Measurements from ENCODE around the gene NDUFB4. TPM values are rescaled to one million over a fixed set of nuclear protein-coding genes. Genes with fewer than 3 reads are reported as not detected.

The NDUFB4 gene
- total RNA-seq, 6 experiments from 2014 or later = 69.3 to 98.9 (median 77.5) TPM

DNA sequence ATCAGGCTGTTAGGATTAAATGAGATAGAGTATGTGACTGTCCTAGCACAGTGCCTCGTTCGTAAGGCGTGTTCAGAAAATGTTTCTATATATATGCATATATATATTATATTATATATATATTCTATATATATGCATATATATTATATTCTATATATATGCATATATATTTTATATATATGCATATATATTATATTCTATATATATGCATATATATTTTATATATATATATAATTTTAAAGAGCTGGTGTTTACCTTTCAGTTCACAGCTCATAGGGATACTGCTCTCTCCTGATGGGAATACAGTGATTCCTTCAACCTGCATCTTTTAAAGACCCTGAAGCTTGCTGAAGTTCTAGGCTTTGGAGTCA, 702 bp downstream of the NDUFB4 start:
- peak overlapping the region; percentile 94 to 95 (median 95) for H3K27ac ChIP-seq
- TF ChIP-seq, protein P1, sequence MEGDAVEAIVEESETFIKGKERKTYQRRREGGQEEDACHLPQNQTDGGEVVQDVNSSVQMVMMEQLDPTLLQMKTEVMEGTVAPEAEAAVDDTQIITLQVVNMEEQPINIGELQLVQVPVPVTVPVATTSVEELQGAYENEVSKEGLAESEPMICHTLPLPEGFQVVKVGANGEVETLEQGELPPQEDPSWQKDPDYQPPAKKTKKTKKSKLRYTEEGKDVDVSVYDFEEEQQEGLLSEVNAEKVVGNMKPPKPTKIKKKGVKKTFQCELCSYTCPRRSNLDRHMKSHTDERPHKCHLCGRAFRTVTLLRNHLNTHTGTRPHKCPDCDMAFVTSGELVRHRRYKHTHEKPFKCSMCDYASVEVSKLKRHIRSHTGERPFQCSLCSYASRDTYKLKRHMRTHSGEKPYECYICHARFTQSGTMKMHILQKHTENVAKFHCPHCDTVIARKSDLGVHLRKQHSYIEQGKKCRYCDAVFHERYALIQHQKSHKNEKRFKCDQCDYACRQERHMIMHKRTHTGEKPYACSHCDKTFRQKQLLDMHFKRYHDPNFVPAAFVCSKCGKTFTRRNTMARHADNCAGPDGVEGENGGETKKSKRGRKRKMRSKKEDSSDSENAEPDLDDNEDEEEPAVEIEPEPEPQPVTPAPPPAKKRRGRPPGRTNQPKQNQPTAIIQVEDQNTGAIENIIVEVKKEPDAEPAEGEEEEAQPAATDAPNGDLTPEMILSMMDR (IDR thresholded peaks at IDR 0.05) = no peak
- TF ChIP-seq POLR2A (IDR thresholded peaks at IDR 0.05) = no peak
- H3K27me3 ChIP-seq = no peaks in the 10 kb centered on the region
- DNase-seq = no peak
- H3K36me3 ChIP-seq = peaks cover 0 to 30% (median 6%) of the 10 kb centered on the region in 4 donors
- ATAC-seq = no peak
- H3K4me1 ChIP-seq = peaks cover 0 to 24% (median 0%) of the 10 kb centered on the region in 4 donors
- intact Hi-C loops (cut with DNase I) = no loop called here
- no peaks in the 10 kb centered on the region for H3K9me3 ChIP-seq
- peak overlapping the region; percentile 81 to 84 (median 81) for H3K4me3 ChIP-seq
- 27% methylated on average over 3 of the region's 3 CpGs for WGBS (ENCODE audit: insufficient coverage, low coverage, low lambda C conversion rate, missing lambda C conversion rate)

DNA sequence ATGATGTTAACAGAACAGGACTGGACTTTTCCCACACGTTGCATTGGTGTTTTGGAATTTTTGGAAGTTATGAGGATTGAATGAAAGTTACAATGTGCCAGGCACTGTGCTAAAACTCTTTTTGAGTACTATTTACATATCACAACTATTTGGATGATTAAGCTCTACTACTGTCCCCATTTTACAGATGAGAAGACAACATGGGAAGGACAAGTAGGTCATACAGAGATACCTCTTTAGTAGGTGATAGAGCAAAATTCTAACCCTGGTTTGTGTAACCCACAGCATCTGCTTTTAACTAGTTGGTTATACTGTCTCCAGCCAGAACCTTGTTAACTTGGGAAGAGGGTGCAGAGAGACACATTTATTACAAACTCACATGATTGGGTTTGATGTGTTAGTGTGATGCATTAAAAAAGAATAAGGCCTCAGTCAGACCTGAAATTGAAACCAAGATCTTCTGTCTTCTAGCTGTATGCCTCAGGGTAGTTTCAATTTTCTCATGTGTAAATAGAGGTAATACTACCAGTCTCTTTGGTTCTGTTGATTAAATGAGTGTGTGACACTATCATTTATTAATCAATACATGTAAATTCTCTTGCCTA, 1.4 kb downstream of the NDUFB4 start:
- no peak for ATAC-seq
- Histone ChIP-seq H3K4me1 (peaks cover 0 to 24% (median 0%) of the 10 kb centered on the region in 4 donors), H3K9me3 (no peaks in the 10 kb centered on the region), H3K4me3 (peak overlapping the region; percentile 81 to 84 (median 81)), H3K36me3 (peaks cover 0 to 37% (median 7%) of the 10 kb centered on the region in 4 donors), H3K27ac (peak overlapping the region in 1 of 3 donors; percentile 11), H3K27me3 (no peaks in the 10 kb centered on the region)
- TF ChIP-seq, protein P1 (IDR thresholded peaks at IDR 0.05) = no peak
- TF ChIP-seq POLR2A (IDR thresholded peaks at IDR 0.05) = no peak
- intact Hi-C loops (cut with DNase I) = no loop called here
- 9% methylated on average over 1 of the region's 1 CpG for WGBS (ENCODE audit: insufficient coverage, low coverage, low lambda C conversion rate, missing lambda C conversion rate)
- DNase-seq = no peak

DNA sequence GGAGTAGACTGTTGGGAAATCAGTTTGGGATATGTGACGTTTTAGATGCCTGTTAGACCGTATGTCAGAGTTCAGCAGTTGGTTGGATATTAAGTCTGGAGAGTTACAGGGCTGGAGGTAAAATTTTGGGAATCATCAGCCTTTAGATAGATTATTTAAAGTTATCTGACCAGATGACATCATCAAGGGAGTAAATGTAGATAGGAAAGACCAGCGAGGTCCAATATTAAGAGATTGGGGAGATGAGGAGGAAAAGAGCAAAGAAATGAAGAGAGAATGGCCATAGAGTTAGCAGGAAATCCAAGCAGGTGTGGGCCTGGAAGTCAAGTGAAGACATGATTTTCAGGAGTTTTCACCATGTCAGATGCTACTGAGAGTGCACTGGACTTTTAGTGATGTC, 3.1 kb downstream of the NDUFB4 start:
- no peak overlapping the region for H3K4me3 ChIP-seq
- H3K9me3 ChIP-seq = no peaks in the 10 kb centered on the region
- 57% methylated on average over 3 of the region's 3 CpGs for WGBS (ENCODE audit: insufficient coverage, low coverage, low lambda C conversion rate, missing lambda C conversion rate)
- no peaks in the 10 kb centered on the region for H3K27me3 ChIP-seq
- TF ChIP-seq POLR2A (IDR thresholded peaks at IDR 0.05) = no peak
- TF ChIP-seq, protein P1 (IDR thresholded peaks at IDR 0.05) = no peak
- intact Hi-C loops (cut with DNase I) = no loop called here
- DNase-seq (no peak), ATAC-seq (no peak)
- peaks cover 0 to 39% (median 7%) of the 10 kb centered on the region in 4 donors for H3K36me3 ChIP-seq
- peaks cover 0 to 24% (median 0%) of the 10 kb centered on the region in 4 donors for H3K4me1 ChIP-seq
- no peak overlapping the region for H3K27ac ChIP-seq

DNA sequence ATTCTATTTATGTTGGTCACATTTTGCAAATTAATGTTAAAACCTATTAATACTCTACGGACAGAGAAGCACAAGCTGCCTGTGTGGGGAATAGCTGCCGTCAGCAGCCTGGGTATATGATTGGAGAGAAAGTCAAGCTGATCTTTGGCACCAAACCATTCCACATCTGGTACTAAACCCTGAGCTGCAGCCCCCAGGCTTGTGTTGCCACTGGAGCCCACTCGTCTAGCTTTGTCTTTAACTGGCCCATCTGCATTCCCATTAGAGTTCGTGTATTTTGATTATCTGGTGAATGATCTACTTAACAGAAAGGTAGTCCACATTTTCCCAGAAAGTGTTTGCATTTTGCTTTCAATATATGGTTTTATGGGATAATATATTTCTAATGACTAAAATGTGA, 5.4 kb downstream of the NDUFB4 start:
- no peak for ATAC-seq
- TF ChIP-seq POLR2A (IDR thresholded peaks at IDR 0.05) = no peak
- TF ChIP-seq, protein P1 (IDR thresholded peaks at IDR 0.05) = no peak
- no peaks in the 10 kb centered on the region for H3K27me3 ChIP-seq
- no peak for DNase-seq
- peaks cover 0 to 39% (median 7%) of the 10 kb centered on the region in 4 donors for H3K36me3 ChIP-seq
- no peaks in the 10 kb centered on the region for H3K9me3 ChIP-seq
- H3K4me3 ChIP-seq = no peak overlapping the region
- H3K27ac ChIP-seq = no peak overlapping the region
- 66% methylated on average over 4 of the region's 4 CpGs for WGBS (ENCODE audit: insufficient coverage, low coverage, low lambda C conversion rate, missing lambda C conversion rate)
- peaks cover 0 to 24% (median 0%) of the 10 kb centered on the region in 4 donors for H3K4me1 ChIP-seq
- intact Hi-C loops (cut with DNase I) = no loop called here

All from right lobe of liver (tissue), 6 donors.